Chondrocyte (in vitro differentiated cells): ENCODE measurements around the gene ACO1. TPM values are rescaled to one million over a fixed set of nuclear protein-coding genes. Genes with fewer than 3 reads are reported as not detected.

Source experiments
- DNase-seq: peaks from one replicate; pipeline ENCODE4 v3.0.0; 2021; ENCODE audit warnings: mixed read lengths, low spot score
- H3K27ac Mint-ChIP-seq: one replicate; pipeline ENCODE4 v1.8.0; 2021; ENCODE audit warnings: mild to moderate bottlenecking, moderate library complexity, mixed read lengths; ENCODE audit not compliant: unreplicated experiment
- H3K27me3 Mint-ChIP-seq: 2 replicates; pipeline ENCODE4 v1.8.0; 2021; ENCODE audit warnings: low read depth, mixed read lengths
- H3K36me3 Mint-ChIP-seq: 2 replicates; pipeline ENCODE4 v1.8.0; 2021; ENCODE audit warnings: low read depth, mixed read lengths
- H3K4me1 Mint-ChIP-seq: 2 replicates; pipeline ENCODE4 v1.8.0; 2021; ENCODE audit warnings: low read depth, mild to moderate bottlenecking, mixed read lengths
- H3K4me3 Mint-ChIP-seq: one replicate; pipeline ENCODE4 v1.8.0; 2021; ENCODE audit warnings: mild to moderate bottlenecking, moderate library complexity, mixed read lengths; ENCODE audit not compliant: unreplicated experiment
- H3K9me3 Mint-ChIP-seq: 2 replicates; pipeline ENCODE4 v1.8.0; 2021; ENCODE audit warnings: low read depth, mixed read lengths
- total RNA-seq: library from RNA; stranded (reverse); gene quantifications from 3 replicates; pipeline ENCODE4 v1.2.1, GENCODE V29; 2021
- TF ChIP-seq, protein P1 (sequence below): fragments of 200-600 bp; sonication (generic); IDR thresholded peaks from 2 replicates; pipeline ENCODE4 v1.5.0; 2021; ENCODE audit warnings: antibody characterized with exemption, mild to moderate bottlenecking, moderate library complexity

ACO1 gene
- total RNA-seq, 1 donor from 2014 or later: 44.7 TPM

DNA sequence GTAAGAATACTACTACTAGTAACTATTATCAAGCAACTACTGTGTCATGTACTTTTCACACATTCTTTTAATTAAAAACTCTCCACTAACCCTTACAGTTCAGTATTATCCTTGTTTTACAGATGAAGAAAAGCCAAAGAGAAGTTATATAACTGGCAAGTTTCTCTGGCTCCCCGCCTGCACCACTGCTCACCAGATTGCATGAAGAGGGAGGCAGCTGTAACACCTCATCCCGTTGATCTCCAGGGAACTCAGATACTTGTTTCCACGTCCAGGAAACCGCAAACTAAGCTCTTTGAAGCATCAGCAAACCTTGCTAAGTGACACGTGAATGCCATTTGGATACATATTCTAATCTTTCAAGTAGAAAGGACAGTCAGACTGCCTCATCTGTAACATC lies 71.3 kb downstream of the ACO1 start:
- H3K9me3 Mint-ChIP-seq: no peaks in the 10 kb centered on the region
- peaks cover 27% of the 10 kb centered on the region for H3K36me3 Mint-ChIP-seq
- no peak overlapping the region for H3K4me3 Mint-ChIP-seq
- H3K27ac Mint-ChIP-seq: no peak overlapping the region
- DNase-seq: no peak
- no peaks in the 10 kb centered on the region for H3K27me3 Mint-ChIP-seq
- H3K4me1 Mint-ChIP-seq: peaks cover 6% of the 10 kb centered on the region
- TF ChIP-seq, protein P1, sequence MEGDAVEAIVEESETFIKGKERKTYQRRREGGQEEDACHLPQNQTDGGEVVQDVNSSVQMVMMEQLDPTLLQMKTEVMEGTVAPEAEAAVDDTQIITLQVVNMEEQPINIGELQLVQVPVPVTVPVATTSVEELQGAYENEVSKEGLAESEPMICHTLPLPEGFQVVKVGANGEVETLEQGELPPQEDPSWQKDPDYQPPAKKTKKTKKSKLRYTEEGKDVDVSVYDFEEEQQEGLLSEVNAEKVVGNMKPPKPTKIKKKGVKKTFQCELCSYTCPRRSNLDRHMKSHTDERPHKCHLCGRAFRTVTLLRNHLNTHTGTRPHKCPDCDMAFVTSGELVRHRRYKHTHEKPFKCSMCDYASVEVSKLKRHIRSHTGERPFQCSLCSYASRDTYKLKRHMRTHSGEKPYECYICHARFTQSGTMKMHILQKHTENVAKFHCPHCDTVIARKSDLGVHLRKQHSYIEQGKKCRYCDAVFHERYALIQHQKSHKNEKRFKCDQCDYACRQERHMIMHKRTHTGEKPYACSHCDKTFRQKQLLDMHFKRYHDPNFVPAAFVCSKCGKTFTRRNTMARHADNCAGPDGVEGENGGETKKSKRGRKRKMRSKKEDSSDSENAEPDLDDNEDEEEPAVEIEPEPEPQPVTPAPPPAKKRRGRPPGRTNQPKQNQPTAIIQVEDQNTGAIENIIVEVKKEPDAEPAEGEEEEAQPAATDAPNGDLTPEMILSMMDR: no peak

DNA sequence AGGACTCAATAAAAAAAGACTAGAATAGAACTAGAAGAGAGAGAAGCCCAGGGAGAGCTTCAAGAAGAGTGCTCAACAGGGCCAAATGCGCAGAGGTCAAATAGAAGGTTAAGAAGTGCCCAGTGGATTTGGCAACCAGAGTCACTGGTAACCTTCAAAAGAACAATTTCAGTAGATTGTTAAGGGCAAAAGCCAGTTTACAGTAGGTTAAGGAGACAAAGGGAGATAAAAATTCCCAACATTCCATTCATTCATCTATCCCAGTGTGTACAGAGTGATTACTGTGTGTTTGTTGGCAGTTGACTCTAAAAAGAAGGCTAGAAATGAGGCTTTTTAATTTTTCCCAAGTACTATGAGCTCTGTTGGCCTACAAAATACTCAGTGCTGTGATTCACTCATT lies 72.1 kb downstream of the ACO1 start:
- H3K4me1 Mint-ChIP-seq: peaks cover 6% of the 10 kb centered on the region
- no peak overlapping the region for H3K4me3 Mint-ChIP-seq
- peaks cover 20% of the 10 kb centered on the region for H3K36me3 Mint-ChIP-seq
- TF ChIP-seq, protein P1: no peak
- H3K27ac Mint-ChIP-seq: peak overlapping the region; percentile 66
- no peaks in the 10 kb centered on the region for H3K9me3 Mint-ChIP-seq
- H3K27me3 Mint-ChIP-seq: no peaks in the 10 kb centered on the region
- DNase-seq: no peak

DNA sequence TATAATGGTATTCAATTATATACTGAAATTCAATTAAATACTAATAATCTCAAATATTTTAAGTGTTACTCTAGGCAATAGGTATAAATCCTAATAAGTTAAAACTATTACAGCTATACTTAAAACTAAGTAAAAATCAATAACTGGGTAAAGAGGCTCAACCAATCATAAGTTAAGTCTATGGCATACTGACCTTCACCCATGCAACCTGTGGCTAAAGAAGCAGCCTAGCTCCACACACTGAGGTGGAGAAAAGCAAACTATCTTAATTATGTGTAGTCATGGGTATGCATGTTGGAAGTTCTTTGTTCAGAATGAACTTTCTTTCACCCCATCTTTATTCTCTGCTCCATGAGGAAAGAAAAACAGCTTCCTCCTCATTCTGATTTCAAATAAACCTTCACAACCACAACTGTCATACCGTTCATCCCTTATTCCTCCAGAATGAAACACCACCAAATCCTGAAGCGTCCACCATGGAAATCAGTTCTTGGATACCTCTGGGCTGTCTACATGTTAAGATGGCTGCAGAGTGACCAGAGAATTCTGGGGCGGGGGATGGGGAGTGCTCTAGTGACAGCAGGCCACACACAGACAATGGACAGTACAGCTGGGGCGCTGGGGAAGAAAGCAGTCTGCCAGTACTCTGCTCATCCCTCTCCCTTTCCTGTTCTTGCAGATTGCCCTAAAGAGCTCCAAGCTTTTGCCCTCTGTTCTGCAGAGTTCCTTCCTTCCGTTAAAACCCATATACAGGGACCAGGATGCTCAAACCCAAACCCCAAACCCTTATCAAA lies 79.3 kb downstream of the ACO1 start:
- H3K27ac Mint-ChIP-seq: no peak overlapping the region
- H3K4me1 Mint-ChIP-seq: no peaks in the 10 kb centered on the region
- H3K36me3 Mint-ChIP-seq: peaks cover 7% of the 10 kb centered on the region
- no peak overlapping the region for H3K4me3 Mint-ChIP-seq
- no peaks in the 10 kb centered on the region for H3K9me3 Mint-ChIP-seq
- TF ChIP-seq, protein P1: no peak
- H3K27me3 Mint-ChIP-seq: no peaks in the 10 kb centered on the region
- no peak for DNase-seq

DNA sequence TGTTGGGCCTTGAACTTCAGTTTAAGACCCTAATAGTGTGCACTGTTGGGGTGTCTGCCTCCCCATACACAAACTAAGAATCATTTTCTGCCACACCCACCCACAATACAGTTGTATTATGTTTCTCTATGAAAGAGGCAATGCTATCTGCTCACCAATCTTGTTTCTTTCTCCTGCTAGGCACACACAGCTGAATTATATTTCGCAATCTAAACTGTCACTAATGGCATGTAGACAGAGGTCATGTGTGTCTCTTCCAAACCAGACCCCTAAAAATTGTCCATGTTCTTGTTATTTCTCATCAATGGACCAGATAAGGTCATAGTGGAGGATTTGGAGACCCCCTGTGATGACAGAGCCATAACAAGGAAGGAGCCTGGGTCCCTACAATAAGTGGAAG lies 84.3 kb downstream of the ACO1 start:
- no peak overlapping the region for H3K27ac Mint-ChIP-seq
- H3K4me3 Mint-ChIP-seq: no peak overlapping the region
- no peaks in the 10 kb centered on the region for H3K4me1 Mint-ChIP-seq

DNA sequence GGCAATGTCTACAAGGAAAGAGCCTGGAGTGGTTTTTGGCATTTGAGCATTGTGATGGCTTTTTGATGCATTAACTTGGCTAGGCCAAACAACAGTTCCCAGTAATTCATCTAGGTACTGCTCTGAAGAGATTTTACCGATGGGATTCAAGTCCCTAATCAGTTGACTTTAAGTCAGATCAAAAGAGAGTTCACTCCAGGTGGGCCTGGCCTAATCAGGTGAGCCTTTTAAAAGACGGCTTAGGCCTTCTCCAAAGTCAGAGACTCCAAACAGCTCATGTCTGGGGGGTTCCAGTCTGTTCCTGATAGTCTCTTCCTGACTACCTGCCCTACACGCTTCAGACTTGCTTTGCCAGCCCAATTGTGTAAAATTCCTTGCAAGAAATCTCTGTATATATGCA lies 87.9 kb downstream of the ACO1 start:
- Mint-ChIP-seq H3K4me1 (no peaks in the 10 kb centered on the region), H3K4me3 (no peak overlapping the region), H3K27me3 (no peaks in the 10 kb centered on the region), H3K27ac (no peak overlapping the region), H3K36me3 (peaks cover 15% of the 10 kb centered on the region), H3K9me3 (no peaks in the 10 kb centered on the region)
- TF ChIP-seq, protein P1: no peak
- no peak for DNase-seq

More for the DNA sequence above, 84.3 kb downstream of the ACO1 start:
- H3K36me3 Mint-ChIP-seq: peaks cover 4% of the 10 kb centered on the region
- no peak for DNase-seq
- no peaks in the 10 kb centered on the region for H3K27me3 Mint-ChIP-seq
- TF ChIP-seq, protein P1: no peak
- H3K9me3 Mint-ChIP-seq: no peaks in the 10 kb centered on the region
